Prostate gland (tissue), 2 donors: ENCODE measurements around the gene GIPC1. TPM values are rescaled to one million over a fixed set of nuclear protein-coding genes. Genes with fewer than 3 reads are reported as not detected.

Source experiments
- DNase-seq: peaks from one replicate; pipeline ENCODE4 v3.0.0-alpha.2; 2019; ENCODE audit warnings: low spot score
- H3K27ac ChIP-seq, 2 donors: fragments of 200-600 bp; sonication (generic); 2 replicates each; pipeline ENCODE4 v1.5.1; 2017 to 2019
- H3K27me3 ChIP-seq: fragments of 200-600 bp; sonication (generic); replicated peaks from 2 replicates; pipeline ENCODE4 v1.5.1; 2019; ENCODE audit not compliant: insufficient read depth
- H3K36me3 ChIP-seq, 2 donors: fragments of 200-600 bp; sonication (generic); 1 replicate in 1 of 2; 2 replicates in 1 of 2; pipeline versions ENCODE4 v1.5.1 to v1.8.1; 2017 to 2019
- H3K4me1 ChIP-seq: fragments of 200-600 bp; sonication (generic); replicated peaks from 2 replicates; pipeline ENCODE4 v1.5.1; 2019
- H3K4me3 ChIP-seq, 2 donors: fragments of 200-600 bp; sonication (generic); 2 replicates each; pipeline ENCODE4 v1.5.1; 2017 to 2019
- H3K9me3 ChIP-seq: fragments of 200-600 bp; sonication (generic); 2 replicates; pipeline ENCODE4 v1.5.1; 2017
- POLR2A ChIP-seq: fragments of 450-650 bp; IDR thresholded peaks from one replicate; pipeline ENCODE4 v1.6.1; 2016; ENCODE audit warnings: antibody characterized with exemption, mild to moderate bottlenecking
- POLR2AphosphoS5 ChIP-seq: sonication (generic); formaldehyde crosslinking; IDR thresholded peaks from one replicate; pipeline ENCODE4 v1.6.1; 2017; ENCODE audit warnings: antibody characterized with exemption
- WGBS: methylation state at CpG from one replicate; pipeline ENCODE4 v1.1.5; 2018; 5-methylcytosine and 5-hydroxymethylcytosine counted together
- intact Hi-C: fragments of 100-400 bp; cut with DNase I; formaldehyde crosslinking; loops from one replicate; pipeline ENCODE4 v1.14.2; 2022
- total RNA-seq, 2 donors: library from RNA; depleted of rRNA; stranded (reverse); fragments of >200 nt; gene quantifications; one replicate each; pipeline ENCODE4 v1.1.0, GENCODE V29; 2016
- TF ChIP-seq, protein P1 (sequence below), 4 experiments: fragments of 200-600 bp in 2 of 4; fragments of 450-650 bp in 2 of 4; sonication (generic) in 2 of 4; IDR thresholded peaks; 1 replicate in 3 of 4; 2 replicates in 1 of 4; pipeline ENCODE4 v1.5.1; 2016 to 2019; ENCODE audit warnings: antibody characterized with exemption in 4 of 4, mild to moderate bottlenecking in 2 of 4, moderate library complexity in 2 of 4

Gene GIPC1
- total RNA-seq, 2 donors from 2014 or later: 71.8 to 101 TPM

DNA sequence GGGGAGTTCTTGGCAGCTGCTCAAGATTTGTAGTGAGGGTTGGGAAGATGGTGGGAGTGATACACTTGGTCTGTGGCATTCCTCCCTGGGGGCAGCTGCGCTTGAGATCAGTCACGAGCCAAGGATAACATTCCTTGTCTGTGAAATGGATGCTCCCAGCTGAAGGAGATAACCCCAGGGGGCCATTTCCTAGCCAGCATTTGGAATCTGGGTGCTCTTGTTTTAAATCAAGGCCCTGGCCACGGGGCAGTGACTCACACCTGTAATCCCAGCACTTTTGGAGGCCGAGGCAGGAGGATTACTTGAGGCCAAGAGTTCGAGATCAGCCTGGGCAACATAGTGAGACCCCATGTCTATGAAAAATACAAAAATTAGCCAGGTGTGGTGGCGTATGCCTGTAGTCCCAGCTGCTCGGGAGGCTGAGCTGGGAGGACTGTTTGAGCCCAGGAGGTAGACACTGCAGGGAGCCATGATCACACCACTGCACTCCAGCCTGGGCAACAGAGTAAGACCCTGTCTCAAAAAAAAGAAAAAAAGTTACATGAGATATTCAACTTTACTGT, 58.3 kb downstream of the GIPC1 start:
- Histone ChIP-seq H3K36me3 (peaks cover 0 to 6% of the 10 kb centered on the region in 2 donors), H3K4me3 (no peak overlapping the region), H3K9me3 (no peaks in the 10 kb centered on the region), H3K27me3 (no peaks in the 10 kb centered on the region), H3K27ac (no peak overlapping the region), H3K4me1 (peaks cover 5% of the 10 kb centered on the region)
- intact Hi-C loops: no loop called here
- TF ChIP-seq POLR2AphosphoS5: no peak
- TF ChIP-seq POLR2A: no peak
- TF ChIP-seq, protein P1, sequence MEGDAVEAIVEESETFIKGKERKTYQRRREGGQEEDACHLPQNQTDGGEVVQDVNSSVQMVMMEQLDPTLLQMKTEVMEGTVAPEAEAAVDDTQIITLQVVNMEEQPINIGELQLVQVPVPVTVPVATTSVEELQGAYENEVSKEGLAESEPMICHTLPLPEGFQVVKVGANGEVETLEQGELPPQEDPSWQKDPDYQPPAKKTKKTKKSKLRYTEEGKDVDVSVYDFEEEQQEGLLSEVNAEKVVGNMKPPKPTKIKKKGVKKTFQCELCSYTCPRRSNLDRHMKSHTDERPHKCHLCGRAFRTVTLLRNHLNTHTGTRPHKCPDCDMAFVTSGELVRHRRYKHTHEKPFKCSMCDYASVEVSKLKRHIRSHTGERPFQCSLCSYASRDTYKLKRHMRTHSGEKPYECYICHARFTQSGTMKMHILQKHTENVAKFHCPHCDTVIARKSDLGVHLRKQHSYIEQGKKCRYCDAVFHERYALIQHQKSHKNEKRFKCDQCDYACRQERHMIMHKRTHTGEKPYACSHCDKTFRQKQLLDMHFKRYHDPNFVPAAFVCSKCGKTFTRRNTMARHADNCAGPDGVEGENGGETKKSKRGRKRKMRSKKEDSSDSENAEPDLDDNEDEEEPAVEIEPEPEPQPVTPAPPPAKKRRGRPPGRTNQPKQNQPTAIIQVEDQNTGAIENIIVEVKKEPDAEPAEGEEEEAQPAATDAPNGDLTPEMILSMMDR (IDR thresholded peaks at IDR 0.05): no peak
- WGBS: 89% methylated on average over 7 of the region's 7 CpGs
- DNase-seq: no peak

DNA sequence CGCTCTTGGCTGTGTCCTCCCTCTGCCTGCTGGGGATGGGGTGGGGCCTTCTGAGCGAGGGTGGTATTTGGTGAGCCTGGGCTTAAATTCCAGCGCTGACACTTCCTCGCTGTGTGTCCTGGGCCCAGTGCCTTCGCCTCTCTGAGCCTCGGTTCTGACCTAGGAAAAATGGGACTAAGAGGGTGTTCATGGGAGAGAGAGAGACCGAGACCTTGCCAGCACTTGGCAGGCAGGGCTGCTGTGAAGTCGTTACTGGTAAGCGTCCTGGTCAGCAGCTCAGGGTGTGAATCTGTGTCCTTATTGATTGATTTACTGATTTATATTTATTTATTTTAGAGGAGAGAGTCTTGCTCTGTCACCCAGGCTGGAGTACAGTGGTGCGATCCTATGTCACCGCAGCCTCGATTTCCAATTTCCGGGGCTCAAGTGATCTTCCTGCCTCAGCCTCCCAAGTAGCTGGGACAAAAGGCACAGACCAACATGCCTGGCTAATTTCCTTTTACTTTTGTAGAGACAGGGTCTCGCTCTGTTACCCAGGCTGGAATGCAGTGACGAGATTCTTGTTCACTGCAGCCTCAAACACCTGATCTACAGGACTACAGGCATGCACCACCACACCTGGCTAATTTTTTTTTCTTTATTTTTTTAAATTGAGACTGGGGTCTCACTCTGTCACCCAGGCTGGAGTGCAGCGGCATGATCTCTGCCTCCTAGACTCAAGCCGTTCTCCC, 60.4 kb downstream of the GIPC1 start:
- intact Hi-C loops: no loop called here
- TF ChIP-seq POLR2A: no peak
- 77% methylated on average over 17 of the region's 17 CpGs for WGBS
- Histone ChIP-seq H3K36me3 (no peaks in the 10 kb centered on the region), H3K4me1 (peaks cover 5% of the 10 kb centered on the region), H3K9me3 (no peaks in the 10 kb centered on the region), H3K27me3 (no peaks in the 10 kb centered on the region), H3K27ac (no peak overlapping the region), H3K4me3 (no peak overlapping the region)
- no peak for DNase-seq

DNA sequence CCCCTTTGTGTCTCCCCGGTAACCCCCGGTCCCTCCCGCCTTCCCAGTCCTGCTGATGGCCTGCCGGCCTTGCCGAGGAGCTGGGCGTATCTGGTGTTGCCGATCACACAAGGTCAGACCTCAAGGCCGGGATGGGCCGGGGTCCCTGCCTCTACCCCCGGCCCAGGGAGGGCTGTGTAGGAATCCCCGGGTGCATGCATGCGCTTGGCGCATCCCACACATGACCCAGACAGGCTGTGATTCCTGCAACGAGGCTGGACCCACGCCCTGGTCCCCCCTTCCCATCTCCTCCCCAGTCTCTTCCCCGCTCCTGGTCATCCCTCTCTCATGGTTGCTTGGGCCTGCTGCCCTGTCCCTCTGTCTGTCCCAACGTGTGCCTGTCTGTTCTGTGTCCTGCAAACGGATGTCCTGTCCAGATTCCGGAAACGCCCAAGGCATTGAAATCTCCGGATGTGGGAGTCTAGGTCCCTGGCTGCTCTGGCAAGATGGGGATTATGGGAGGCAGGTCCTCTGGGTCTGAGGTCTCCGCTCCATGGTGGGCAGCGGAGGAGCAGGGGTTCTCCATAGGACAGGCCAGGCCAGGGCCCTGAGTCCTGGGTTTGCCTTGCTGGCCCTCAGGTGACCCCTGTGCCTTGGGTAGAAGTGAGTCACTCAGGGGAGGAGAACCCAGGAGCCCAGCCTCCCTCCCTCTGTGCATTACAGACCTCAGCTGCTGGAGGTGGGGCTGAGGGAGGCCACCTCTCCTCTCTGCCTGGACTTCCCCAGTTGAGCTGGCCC, 61.2 kb downstream of the GIPC1 start:
- Histone ChIP-seq H3K4me3 (peak overlapping the region in 1 of 2 donors; percentile 68), H3K27ac (peak overlapping the region; percentile 74 to 75), H3K36me3 (no peaks in the 10 kb centered on the region), H3K27me3 (no peaks in the 10 kb centered on the region), H3K9me3 (no peaks in the 10 kb centered on the region), H3K4me1 (peaks cover 5% of the 10 kb centered on the region)
- 49% methylated on average over 23 of the region's 23 CpGs for WGBS
- intact Hi-C loops: no loop called here
- no peak for TF ChIP-seq POLR2A
- no peak for TF ChIP-seq POLR2AphosphoS5
- TF ChIP-seq, protein P1 (IDR thresholded peaks at IDR 0.05): no peak
- DNase-seq: no peak

DNA sequence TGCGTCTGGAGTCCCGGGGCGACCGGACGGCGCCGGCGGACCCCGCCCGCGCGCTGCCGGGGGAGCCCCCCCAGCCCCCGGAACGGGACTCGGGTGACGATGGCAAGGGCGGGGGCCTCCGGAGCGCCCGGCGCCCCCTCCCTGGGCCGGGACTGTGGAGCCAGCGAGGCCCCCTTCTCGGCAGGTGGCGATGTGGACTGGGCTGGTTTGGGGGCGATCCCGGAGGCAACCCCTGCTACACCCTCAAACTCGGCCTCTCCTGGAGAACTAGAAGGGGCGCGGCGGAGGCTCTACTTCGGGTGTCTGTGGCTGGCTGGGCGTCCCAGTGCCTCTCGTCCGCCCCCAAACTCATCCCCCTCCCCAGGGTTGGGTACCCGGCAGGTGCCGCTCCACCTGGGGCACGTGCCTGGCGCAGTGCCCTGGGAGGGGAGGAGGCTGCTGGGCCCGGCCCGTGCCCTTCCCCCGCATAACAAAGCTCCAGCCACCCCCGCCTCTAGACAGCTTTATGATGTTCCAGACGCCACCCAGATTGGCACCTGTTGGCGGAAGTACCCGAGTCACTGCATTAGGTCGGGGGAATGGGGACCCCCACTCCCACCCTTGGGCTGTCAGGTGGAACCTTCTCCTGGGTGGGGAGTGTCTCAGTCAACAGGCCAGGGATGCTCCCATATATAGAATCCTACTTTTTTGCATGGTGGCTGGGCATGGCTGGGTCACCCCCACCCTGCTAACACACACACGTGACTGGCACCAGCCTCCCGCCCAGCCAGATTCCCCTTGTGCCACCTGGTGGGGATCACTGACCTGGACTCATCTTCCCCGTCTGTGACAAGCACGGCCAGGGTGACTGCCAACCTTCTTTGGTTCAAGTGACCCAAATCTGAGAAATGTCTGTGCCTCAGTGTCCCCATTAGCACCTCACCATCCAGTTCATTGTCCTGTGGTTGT, 62.1 kb downstream of the GIPC1 start:
- peak overlapping the region; percentile 74 to 75 for H3K27ac ChIP-seq
- H3K27me3 ChIP-seq: no peaks in the 10 kb centered on the region
- peak overlapping the region; percentile 68 to 77 for H3K4me3 ChIP-seq
- H3K9me3 ChIP-seq: no peaks in the 10 kb centered on the region
- intact Hi-C loops: no loop called here
- TF ChIP-seq, protein P1 (IDR thresholded peaks at IDR 0.05): peak in 1 of 4 experiments; percentile 25
- TF ChIP-seq POLR2AphosphoS5: peak; percentile 25
- TF ChIP-seq POLR2A: no peak
- DNase-seq: peak; percentile 35
- 4% methylated on average over 19 of the region's 52 CpGs for WGBS
- H3K36me3 ChIP-seq: no peaks in the 10 kb centered on the region
- peaks cover 5% of the 10 kb centered on the region for H3K4me1 ChIP-seq
